ENCODE results near the gene SPEM1. TPM values are rescaled to one million over a fixed set of nuclear protein-coding genes. Genes with fewer than 3 reads are reported as not detected.

The SPEM1 gene
- total and polyA plus RNA-seq, 10 of the 15 experiments (the other 5 are each of a cell fraction or from before 2014, with no cell fraction given) = not detected

DNA sequence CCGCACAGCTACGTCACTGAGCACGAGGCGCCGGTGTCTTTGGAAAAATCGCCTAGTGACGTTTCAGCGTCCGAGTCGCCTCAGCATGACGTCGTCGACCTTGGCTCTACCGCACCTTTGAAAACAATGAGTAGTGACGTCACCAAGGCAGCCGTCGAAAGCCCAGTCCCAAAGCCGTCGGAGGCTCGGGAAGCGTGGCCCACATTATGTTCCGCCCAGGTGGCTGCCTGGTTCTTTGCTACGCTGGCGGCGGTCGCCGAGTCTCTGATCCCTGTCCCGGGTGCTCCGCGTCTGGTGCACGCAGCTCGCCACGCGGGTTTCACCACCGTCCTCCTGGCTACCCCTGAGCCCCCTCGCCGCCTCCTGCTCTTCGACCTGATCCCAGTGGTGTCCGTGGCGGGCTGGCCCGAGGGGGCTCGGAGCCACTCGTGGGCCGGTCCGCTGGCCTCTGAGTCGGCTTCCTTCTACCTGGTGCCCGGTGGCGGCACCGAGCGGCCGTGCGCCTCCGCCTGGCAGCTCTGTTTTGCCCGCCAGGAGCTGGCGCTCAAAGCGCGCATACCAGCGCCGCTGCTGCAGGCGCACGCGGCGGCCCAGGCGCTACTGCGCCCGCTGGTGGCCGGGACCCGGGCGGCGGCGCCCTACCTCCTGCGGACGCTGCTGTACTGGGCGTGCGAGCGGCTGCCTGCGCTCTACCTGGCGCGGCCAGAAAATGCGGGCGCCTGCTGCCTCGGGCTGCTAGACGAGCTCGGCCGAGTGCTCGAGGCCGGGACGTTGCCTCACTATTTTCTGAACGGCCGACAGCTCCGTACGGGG is 16.6 kb downstream of the SPEM1 start (continued):
- TF ChIP-seq, protein P1, sequence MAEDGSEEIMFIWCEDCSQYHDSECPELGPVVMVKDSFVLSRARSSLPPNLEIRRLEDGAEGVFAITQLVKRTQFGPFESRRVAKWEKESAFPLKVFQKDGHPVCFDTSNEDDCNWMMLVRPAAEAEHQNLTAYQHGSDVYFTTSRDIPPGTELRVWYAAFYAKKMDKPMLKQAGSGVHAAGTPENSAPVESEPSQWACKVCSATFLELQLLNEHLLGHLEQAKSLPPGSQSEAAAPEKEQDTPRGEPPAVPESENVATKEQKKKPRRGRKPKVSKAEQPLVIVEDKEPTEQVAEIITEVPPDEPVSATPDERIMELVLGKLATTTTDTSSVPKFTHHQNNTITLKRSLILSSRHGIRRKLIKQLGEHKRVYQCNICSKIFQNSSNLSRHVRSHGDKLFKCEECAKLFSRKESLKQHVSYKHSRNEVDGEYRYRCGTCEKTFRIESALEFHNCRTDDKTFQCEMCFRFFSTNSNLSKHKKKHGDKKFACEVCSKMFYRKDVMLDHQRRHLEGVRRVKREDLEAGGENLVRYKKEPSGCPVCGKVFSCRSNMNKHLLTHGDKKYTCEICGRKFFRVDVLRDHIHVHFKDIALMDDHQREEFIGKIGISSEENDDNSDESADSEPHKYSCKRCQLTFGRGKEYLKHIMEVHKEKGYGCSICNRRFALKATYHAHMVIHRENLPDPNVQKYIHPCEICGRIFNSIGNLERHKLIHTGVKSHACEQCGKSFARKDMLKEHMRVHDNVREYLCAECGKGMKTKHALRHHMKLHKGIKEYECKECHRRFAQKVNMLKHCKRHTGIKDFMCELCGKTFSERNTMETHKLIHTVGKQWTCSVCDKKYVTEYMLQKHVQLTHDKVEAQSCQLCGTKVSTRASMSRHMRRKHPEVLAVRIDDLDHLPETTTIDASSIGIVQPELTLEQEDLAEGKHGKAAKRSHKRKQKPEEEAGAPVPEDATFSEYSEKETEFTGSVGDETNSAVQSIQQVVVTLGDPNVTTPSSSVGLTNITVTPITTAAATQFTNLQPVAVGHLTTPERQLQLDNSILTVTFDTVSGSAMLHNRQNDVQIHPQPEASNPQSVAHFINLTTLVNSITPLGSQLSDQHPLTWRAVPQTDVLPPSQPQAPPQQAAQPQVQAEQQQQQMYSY (CRISPR knock-in tag; IDR thresholded peaks at IDR 0.05) = no peak
- TF ChIP-seq DPF2 (IDR thresholded peaks at IDR 0.05) (peak; percentile 80), ZNF274 (IDR thresholded peaks at IDR 0.05; ENCODE audit: insufficient read depth, insufficient read length) (no peak)

DNA sequence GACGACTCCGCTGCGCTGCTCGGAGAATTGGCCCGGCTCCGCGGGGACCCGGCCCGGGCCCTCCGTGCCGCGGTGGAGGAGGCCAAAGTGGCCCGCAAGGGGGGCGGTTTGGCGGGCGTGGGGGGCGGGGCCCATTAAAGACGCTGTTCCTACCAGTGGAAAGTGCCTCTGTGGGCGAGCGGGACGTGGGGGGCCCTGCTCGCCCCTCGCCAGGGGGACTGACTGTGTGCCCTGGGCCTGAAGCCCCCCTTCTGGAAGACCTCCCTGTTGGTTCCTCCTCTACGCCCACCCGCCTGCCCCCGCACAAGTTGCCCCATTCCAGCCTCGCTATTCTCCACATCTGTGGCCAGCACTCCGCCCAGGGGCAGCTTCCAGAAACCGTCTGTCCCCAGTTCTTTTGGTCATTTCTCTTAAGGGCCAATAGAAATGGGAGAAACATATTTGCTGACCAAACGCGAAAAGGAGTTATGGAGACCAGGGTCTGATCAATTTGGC is 17.3 kb downstream of the SPEM1 start:
- Histone ChIP-seq H3K4me2 (ENCODE audit: control insufficient read depth, insufficient read depth) (peak overlapping the region; percentile 85), H3K9me3 (replicated peaks; ENCODE audit: control insufficient read depth, insufficient read depth, low read length) (no peaks in the 10 kb centered on the region), H4K20me1 (ENCODE audit: control insufficient read depth, insufficient read depth) (no peaks in the 10 kb centered on the region), H2AFZ (ENCODE audit: control insufficient read depth, low read depth, low read length) (no peak overlapping the region), H3K27ac (ENCODE audit: control insufficient read depth, insufficient read depth) (no peak overlapping the region), H3K4me1 (ENCODE audit: control insufficient read depth, insufficient read depth, low read length) (peaks cover 29% of the 10 kb centered on the region), H3K9ac (ENCODE audit: control insufficient read depth, insufficient read depth, low read length) (no peak overlapping the region), H3K27me3 (replicated peaks in 1 of 2; ENCODE audit: control insufficient read depth in 2 of 2, insufficient read depth in 2 of 2, low read length in 1 of 2) (peaks cover 0 to 4% of the 10 kb centered on the region in 2 experiments; a peak in 2 of 4 replicates), H3K4me3 (peak overlapping the region; percentile 33; the same call in 1 of the 2 replicates), H3K79me2 (ENCODE audit: control insufficient read depth, insufficient read depth, low read length) (peaks cover 6% of the 10 kb centered on the region), H3K36me3 (ENCODE audit: control insufficient read depth in 2 of 2, insufficient read depth in 2 of 2, low read length in 1 of 2) (no peaks in the 10 kb centered on the region)
- SMC1A ChIA-PET (ENCODE audit: uncharacterized antibody, unreplicated experiment) = interaction anchor here (1.3 to 3.4 kb wide), 3 partner anchors 82 to 124 kb away, joined by 5 to 35 read pairs (median 5); partner anchors contain the start of gene TNFSF13
- in situ Hi-C loops (cut with MboI) (no loop called here), intact Hi-C loops (cut with micrococcal nuclease; ENCODE audit: unreplicated experiment) (loop anchor here (5.0 to 10.0 kb wide), 4 partner anchors 35 to 393 kb away; partner anchors contain the start of genes KCTD11, SENP3, SLC16A11 and TMEM256)
- POLR2A ChIA-PET = interaction anchor here (1.3 to 8.2 kb wide), 6 partner anchors 8 to 81 kb away, joined by 3 to 63 read pairs (median 10); partner anchors contain the start of genes CHRNB1, POLR2A and ZBTB4
- RAD21 ChIA-PET (ENCODE audit: unreplicated experiment) = interaction anchor here (0.8 to 3.0 kb wide), 11 partner anchors 34 to 250 kb away, joined by 3 to 21 read pairs (median 5); partner anchors contain the start of genes CD68, MPDU1, POLR2A and TMEM256
- FAIRE-seq = no peak
- ATAC-seq = no peak
- no TSS peak for BruUV-seq (replicated peaks)
- CTCF ChIA-PET = interaction anchor here (0.7 to 3.4 kb wide), 18 partner anchors 9 to 973 kb away, joined by 3 to 58 read pairs (median 6); partner anchors contain the start of genes ACAP1, CD68, CHRNB1 and POLR2A
- DNase-seq (ENCODE audit: low read depth, low spot score) = no peak
- WGBS (ENCODE audit: insufficient coverage, insufficient replicate concordance, low lambda C conversion rate, missing lambda C conversion rate) = 70% methylated on average over 30 of the region's 31 CpGs
- TF ChIP-seq CHD1 (IDR thresholded peaks at IDR 0.05; ENCODE audit: low read depth, low read length) (no peak), SREBF2 (IDR thresholded peaks at IDR 0.05; ENCODE audit: low read length) (no peak)
- TF ChIP-seq, protein P2, sequence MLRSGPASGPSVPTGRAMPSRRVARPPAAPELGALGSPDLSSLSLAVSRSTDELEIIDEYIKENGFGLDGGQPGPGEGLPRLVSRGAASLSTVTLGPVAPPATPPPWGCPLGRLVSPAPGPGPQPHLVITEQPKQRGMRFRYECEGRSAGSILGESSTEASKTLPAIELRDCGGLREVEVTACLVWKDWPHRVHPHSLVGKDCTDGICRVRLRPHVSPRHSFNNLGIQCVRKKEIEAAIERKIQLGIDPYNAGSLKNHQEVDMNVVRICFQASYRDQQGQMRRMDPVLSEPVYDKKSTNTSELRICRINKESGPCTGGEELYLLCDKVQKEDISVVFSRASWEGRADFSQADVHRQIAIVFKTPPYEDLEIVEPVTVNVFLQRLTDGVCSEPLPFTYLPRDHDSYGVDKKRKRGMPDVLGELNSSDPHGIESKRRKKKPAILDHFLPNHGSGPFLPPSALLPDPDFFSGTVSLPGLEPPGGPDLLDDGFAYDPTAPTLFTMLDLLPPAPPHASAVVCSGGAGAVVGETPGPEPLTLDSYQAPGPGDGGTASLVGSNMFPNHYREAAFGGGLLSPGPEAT (IDR thresholded peaks at IDR 0.05; ENCODE audit: low read depth) = no peak
- TF ChIP-seq, protein P3, sequence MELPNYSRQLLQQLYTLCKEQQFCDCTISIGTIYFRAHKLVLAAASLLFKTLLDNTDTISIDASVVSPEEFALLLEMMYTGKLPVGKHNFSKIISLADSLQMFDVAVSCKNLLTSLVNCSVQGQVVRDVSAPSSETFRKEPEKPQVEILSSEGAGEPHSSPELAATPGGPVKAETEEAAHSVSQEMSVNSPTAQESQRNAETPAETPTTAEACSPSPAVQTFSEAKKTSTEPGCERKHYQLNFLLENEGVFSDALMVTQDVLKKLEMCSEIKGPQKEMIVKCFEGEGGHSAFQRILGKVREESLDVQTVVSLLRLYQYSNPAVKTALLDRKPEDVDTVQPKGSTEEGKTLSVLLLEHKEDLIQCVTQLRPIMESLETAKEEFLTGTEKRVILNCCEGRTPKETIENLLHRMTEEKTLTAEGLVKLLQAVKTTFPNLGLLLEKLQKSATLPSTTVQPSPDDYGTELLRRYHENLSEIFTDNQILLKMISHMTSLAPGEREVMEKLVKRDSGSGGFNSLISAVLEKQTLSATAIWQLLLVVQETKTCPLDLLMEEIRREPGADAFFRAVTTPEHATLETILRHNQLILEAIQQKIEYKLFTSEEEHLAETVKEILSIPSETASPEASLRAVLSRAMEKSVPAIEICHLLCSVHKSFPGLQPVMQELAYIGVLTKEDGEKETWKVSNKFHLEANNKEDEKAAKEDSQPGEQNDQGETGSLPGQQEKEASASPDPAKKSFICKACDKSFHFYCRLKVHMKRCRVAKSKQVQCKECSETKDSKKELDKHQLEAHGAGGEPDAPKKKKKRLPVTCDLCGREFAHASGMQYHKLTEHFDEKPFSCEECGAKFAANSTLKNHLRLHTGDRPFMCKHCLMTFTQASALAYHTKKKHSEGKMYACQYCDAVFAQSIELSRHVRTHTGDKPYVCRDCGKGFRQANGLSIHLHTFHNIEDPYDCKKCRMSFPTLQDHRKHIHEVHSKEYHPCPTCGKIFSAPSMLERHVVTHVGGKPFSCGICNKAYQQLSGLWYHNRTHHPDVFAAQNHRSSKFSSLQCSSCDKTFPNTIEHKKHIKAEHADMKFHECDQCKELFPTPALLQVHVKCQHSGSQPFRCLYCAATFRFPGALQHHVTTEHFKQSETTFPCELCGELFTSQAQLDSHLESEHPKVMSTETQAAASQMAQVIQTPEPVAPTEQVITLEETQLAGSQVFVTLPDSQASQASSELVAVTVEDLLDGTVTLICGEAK (IDR thresholded peaks at IDR 0.05; ENCODE audit: borderline replicate concordance) = no peak

All from GM12878 (cell line).